H1 (cell line): ENCODE data around the gene TXLNA. TPM values are rescaled to one million over a fixed set of nuclear protein-coding genes. Genes with fewer than 3 reads are reported as not detected.

Source experiments
- CTCF ChIA-PET: fragments of 300-600 bp; sonication (Branson Sonifier 250); formaldehyde crosslinking; loops from one replicate; lab custom pipeline; 2021; ENCODE audit not compliant: partially characterized antibody; lab: Charles Lee
- POLR2A ChIA-PET: fragments of 300-600 bp; sonication (Branson Sonifier 250); formaldehyde crosslinking; loops from one replicate; lab custom pipeline; 2021; ENCODE audit warnings: inconsistent platforms; ENCODE audit not compliant: partially characterized antibody; lab: Charles Lee
- DNase-seq, 2 experiments: peaks; one replicate each; pipeline versions ENCODE4 v3.0.0 to v3.0.0-alpha.2; 2010 to 2022; ENCODE audit warnings: low spot score in 2 of 2, low read depth in 1 of 2, mixed read lengths in 1 of 2
- FAIRE-seq: peaks from 2 replicates; lab custom pipeline; 2011; peaks lifted over from hg19 to GRCh38; lab: Jason Lieb, UNC
- H2AFZ ChIP-seq: 2 replicates; pipeline ENCODE4 v1.8.1; 2012; ENCODE audit warnings: low read length, inconsistent platforms
- H2AK5ac ChIP-seq: 2 replicates; pipeline ENCODE4 v1.6.1; 2013; ENCODE audit warnings: low read depth, low read length
- H2BK120ac ChIP-seq: replicated peaks from 2 replicates; pipeline ENCODE3; 2013; ENCODE audit warnings: low read depth, low read length, inconsistent platforms
- H2BK12ac ChIP-seq: 2 replicates; pipeline ENCODE4 v1.6.1; 2013; ENCODE audit warnings: low read depth, low read length
- H2BK15ac ChIP-seq: 2 replicates; pipeline ENCODE4 v1.6.1; 2013; ENCODE audit warnings: low read length
- H2BK20ac ChIP-seq: 2 replicates; pipeline ENCODE4 v1.6.1; 2013; ENCODE audit warnings: low read length
- H2BK5ac ChIP-seq: 2 replicates; pipeline ENCODE4 v1.6.1; 2013; ENCODE audit warnings: low read depth, low read length
- H3K14ac ChIP-seq: 2 replicates; pipeline ENCODE4 v1.6.1; 2013; ENCODE audit warnings: inconsistent platforms; ENCODE audit not compliant: insufficient read length
- H3K18ac ChIP-seq: 2 replicates; pipeline ENCODE4 v1.6.1; 2013; ENCODE audit warnings: low read length; ENCODE audit errors: extremely low read depth
- H3K23ac ChIP-seq: 2 replicates; pipeline ENCODE4 v1.6.1; 2013; ENCODE audit warnings: inconsistent platforms; ENCODE audit not compliant: insufficient read length
- H3K23me2 ChIP-seq: 2 replicates; pipeline ENCODE4 v1.6.1; 2013; ENCODE audit warnings: low read depth, low read length
- H3K27ac ChIP-seq: 2 replicates; pipeline ENCODE4 v1.6.1; 2011; ENCODE audit warnings: low read depth, low read length, inconsistent platforms
- H3K27me3 ChIP-seq, 4 experiments: replicated peaks in 1 of 4; 1 replicate in 1 of 4; 2 replicates in 3 of 4; pipeline versions ENCODE4 v1.6.1 to v1.8.1; 2011 to 2013; ENCODE audit warnings: low read length in 3 of 4, mild to moderate bottlenecking in 3 of 4, inconsistent platforms in 2 of 4, mixed read lengths in 2 of 4, moderate library complexity in 1 of 4; ENCODE audit not compliant: control insufficient read depth in 3 of 4, insufficient read depth in 3 of 4; ENCODE audit errors: extremely low read depth in 1 of 4
- H3K36me3 ChIP-seq, 4 experiments: 2 replicates each; pipeline versions ENCODE4 v1.6.1 to v1.8.1; 2011 to 2013; ENCODE audit warnings: mild to moderate bottlenecking in 4 of 4, low read length in 3 of 4, moderate library complexity in 2 of 4, control low read depth in 1 of 4, inconsistent platforms in 1 of 4; ENCODE audit not compliant: insufficient read depth in 4 of 4, control insufficient read depth in 2 of 4
- H3K4ac ChIP-seq: replicated peaks from 2 replicates; pipeline ENCODE3; 2013; ENCODE audit warnings: low read length, low read depth, mixed read lengths, inconsistent platforms; ENCODE audit not compliant: insufficient read length
- H3K4me1 ChIP-seq, 4 experiments: replicated peaks in 1 of 4; 1 replicate in 1 of 4; 2 replicates in 3 of 4; pipeline versions ENCODE4 v1.6.1 to v1.8.1; 2011 to 2013; ENCODE audit warnings: low read length in 3 of 4, inconsistent platforms in 2 of 4, mixed read lengths in 1 of 4; ENCODE audit not compliant: insufficient read depth in 4 of 4, control insufficient read depth in 3 of 4
- H3K4me2 ChIP-seq, 2 experiments: 2 replicates each; pipeline versions ENCODE4 v1.6.1 to v1.8.1; 2011 to 2013; ENCODE audit warnings: low read depth in 2 of 2, low read length in 2 of 2, control low read depth in 1 of 2, inconsistent platforms in 1 of 2, mild to moderate bottlenecking in 1 of 2; ENCODE audit not compliant: insufficient read depth in 1 of 2
- H3K4me3 ChIP-seq, 4 experiments: fragments of 200-600, 300-600 bp in 1 of 4; sonication (generic), shearing (Covaris generic), sonication (Bioruptor Twin) in 1 of 4; 2 replicates each; pipeline versions ENCODE4 v1.5.1 to v1.8.1; 2011 to 2016; ENCODE audit warnings: low read length in 4 of 4, low read depth in 3 of 4, control low read depth in 2 of 4, inconsistent platforms in 2 of 4, mild to moderate bottlenecking in 2 of 4, mixed read lengths in 1 of 4, moderate library complexity in 1 of 4; ENCODE audit not compliant: insufficient read depth in 2 of 4; ENCODE audit errors: extremely low read depth in 1 of 4
- H3K56ac ChIP-seq: replicated peaks from 2 replicates; pipeline ENCODE3; 2013; ENCODE audit warnings: low read depth, mild to moderate bottlenecking, mixed read lengths, low read length, inconsistent platforms; ENCODE audit not compliant: insufficient read length
- H3K79me1 ChIP-seq: 2 replicates; pipeline ENCODE4 v1.6.1; 2013; ENCODE audit warnings: low read depth, low read length, control low read depth
- H3K79me2 ChIP-seq, 2 experiments: 2 replicates each; pipeline versions ENCODE4 v1.6.1 to v1.8.1; 2012 to 2013; ENCODE audit warnings: low read length in 2 of 2, mild to moderate bottlenecking in 2 of 2, inconsistent platforms in 1 of 2; ENCODE audit not compliant: insufficient read depth in 2 of 2, control insufficient read depth in 1 of 2
- H3K9ac ChIP-seq, 4 experiments: replicated peaks in 1 of 4; 1 replicate in 1 of 4; 2 replicates in 3 of 4; pipeline versions ENCODE4 v1.6.1 to v1.8.1; 2011 to 2013; ENCODE audit warnings: low read depth in 3 of 4, low read length in 3 of 4, control low read depth in 2 of 4, mild to moderate bottlenecking in 2 of 4, moderate library complexity in 2 of 4, inconsistent platforms in 1 of 4; ENCODE audit errors: extremely low read depth in 1 of 4
- H3K9me3 ChIP-seq, 2 experiments: 2 replicates each; pipeline versions ENCODE4 v1.6.1 to v1.8.1; 2012 to 2013; ENCODE audit warnings: mild to moderate bottlenecking in 2 of 2, moderate library complexity in 2 of 2, control low read depth in 1 of 2, inconsistent platforms in 1 of 2, low read depth in 1 of 2, low read length in 1 of 2, mixed read lengths in 1 of 2; ENCODE audit not compliant: insufficient read depth in 2 of 2
- H4K20me1 ChIP-seq, 2 experiments: replicated peaks in 1 of 2; 2 replicates each; pipeline versions ENCODE3 to v1.8.1; 2011 to 2013; ENCODE audit warnings: inconsistent platforms in 2 of 2, low read length in 2 of 2, mild to moderate bottlenecking in 1 of 2; ENCODE audit not compliant: insufficient read depth in 2 of 2, control insufficient read depth in 1 of 2
- H4K5ac ChIP-seq: 2 replicates; pipeline ENCODE4 v1.6.1; 2013; ENCODE audit warnings: low read length, low read depth, mixed read lengths, inconsistent platforms; ENCODE audit not compliant: insufficient read length
- H4K8ac ChIP-seq: 2 replicates; pipeline ENCODE4 v1.8.0; 2013; ENCODE audit warnings: mild to moderate bottlenecking, moderate library complexity, low read length, inconsistent platforms; ENCODE audit not compliant: insufficient read depth; ENCODE audit errors: extremely low read depth
- H4K91ac ChIP-seq: replicated peaks from 2 replicates; pipeline ENCODE3; 2013; ENCODE audit warnings: low read length, mixed read lengths, inconsistent platforms; ENCODE audit not compliant: insufficient read length
- ATF2 ChIP-seq: IDR thresholded peaks from 2 replicates; pipeline ENCODE4 v1.6.1; 2012; ENCODE audit warnings: low read length, inconsistent platforms
- CEBPB ChIP-seq: IDR thresholded peaks from 2 replicates; pipeline ENCODE4 v1.6.1; 2012; ENCODE audit warnings: low read depth, low read length
- JUND ChIP-seq: IDR thresholded peaks from 2 replicates; pipeline ENCODE4 v1.6.1; 2011; ENCODE audit warnings: mild to moderate bottlenecking, improper control_type of control experiment, low read length
- KDM1A ChIP-seq: fragments of 200-600, 300-600 bp; sonication (generic); IDR thresholded peaks from 2 replicates; pipeline ENCODE4 v1.7.1; 2016; ENCODE audit warnings: mild to moderate bottlenecking, low read length, borderline replicate concordance
- SP2 ChIP-seq: IDR thresholded peaks from 2 replicates; pipeline ENCODE4 v1.6.1; 2012; ENCODE audit warnings: mild to moderate bottlenecking, low read length, inconsistent platforms
- WGBS, 2 experiments: shearing (Covaris generic) in 1 of 2; methylation state at CpG; one replicate each; pipeline versions ENCODE4 v1.1.6 to v1.1.7; 2013 to 2015; ENCODE audit warnings: low lambda C conversion rate in 2 of 2, mixed read lengths in 2 of 2, inconsistent platforms in 1 of 2, low coverage in 1 of 2, missing lambda C conversion rate in 1 of 2; ENCODE audit not compliant: insufficient replicate concordance in 2 of 2, insufficient coverage in 1 of 2, insufficient read length in 1 of 2; ENCODE audit errors: extremely low coverage in 1 of 2, missing lambda C conversion rate in 1 of 2; 5-methylcytosine and 5-hydroxymethylcytosine counted together
- polyA plus RNA-seq, 7 experiments: library from polyadenylated mRNA; depleted of rRNA in 3 of 7; stranded (reverse) in 5 of 7; unstranded in 2 of 7; fragments of >200 nt in 5 of 7; fragments of 200-250 nt in 2 of 7; gene quantifications; 1 replicate in 5 of 7; 2 replicates in 1 of 7; 4 replicates in 1 of 7; pipeline versions ENCODE4 v1.2.1 to v1.2.3, GENCODE V29; 2011 to 2013; ENCODE audit warnings: missing spikeins in 2 of 7, mixed read lengths in 2 of 7
- total RNA-seq: library from RNA; stranded (reverse); fragmentation: NEBNext Ultra II Directional; extraction: Animal tissue kit (Norgen Biotek cat#: 25700); gene quantifications from 2 replicates; pipeline ENCODE4 v1.2.1, GENCODE V29; 2021

The TXLNA gene
- total and polyA plus RNA-seq, 2 of the 8 experiments (the other 6 are each of a cell fraction or from before 2014, with no cell fraction given) = 31.3 to 46.9 TPM

GRCh38 chr1:32137111-32137510, 42.4 kb upstream of the TXLNA start:
- H3K4ac ChIP-seq = no peak overlapping the region
- no peak overlapping the region for H4K8ac ChIP-seq
- no peak overlapping the region for H2BK120ac ChIP-seq
- no peak overlapping the region for H3K27ac ChIP-seq
- 93% methylated on average over 5 of the region's 5 CpGs; no CpG with 5 or more reads in 1 of the 2 experiments for WGBS, 2 experiments
- H3K23ac ChIP-seq = no peak overlapping the region
- no peak overlapping the region for H3K56ac ChIP-seq
- H3K14ac ChIP-seq = no peak overlapping the region
- DNase-seq = no peak
- no peak overlapping the region for H2BK15ac ChIP-seq
- no peaks in the 10 kb centered on the region for H3K27me3 ChIP-seq
- no peak overlapping the region for H4K5ac ChIP-seq
- H4K20me1 ChIP-seq = peaks cover 2 to 6% of the 10 kb centered on the region in 2 experiments
- H3K36me3 ChIP-seq = no peaks in the 10 kb centered on the region
- H2BK5ac ChIP-seq = no peak overlapping the region
- no peak overlapping the region for H3K4me2 ChIP-seq
- H4K91ac ChIP-seq = no peak overlapping the region
- H3K4me1 ChIP-seq = no peaks in the 10 kb centered on the region
- FAIRE-seq = no peak
- H3K9ac ChIP-seq = no peak overlapping the region
- no peaks in the 10 kb centered on the region; the same call in none of the 2 replicates for H3K79me1 ChIP-seq
- H3K4me3 ChIP-seq = no peak overlapping the region
- H3K18ac ChIP-seq = no peak overlapping the region
- H3K79me2 ChIP-seq = peaks cover 0 to 51% of the 10 kb centered on the region in 2 experiments; a peak in 2 of 4 replicates
- POLR2A ChIA-PET = no interaction called here
- no peaks in the 10 kb centered on the region for H3K9me3 ChIP-seq
- no peak overlapping the region for H2AK5ac ChIP-seq
- CTCF ChIA-PET = no interaction called here
- no peak overlapping the region for H2AFZ ChIP-seq
- H2BK12ac ChIP-seq = no peak overlapping the region
- H3K23me2 ChIP-seq = no peaks in the 10 kb centered on the region
- H2BK20ac ChIP-seq = no peak overlapping the region
- TF ChIP-seq ATF2 (no peak), JUND (no peak), SP2 (no peak), KDM1A (no peak), CEBPB (no peak)
